OCI-LY3 (cell line): ENCODE measurements around the gene APOL2.
"Not testable (repeated sequence)": the region's sequence is repeated elsewhere in the genome, so short reads cannot be mapped to it uniquely, and the experiment has no call there.

Experiments used
- CTCF ChIP-seq: fragments of 200-600, 300-600 bp; sonication (generic); IDR thresholded peaks from 2 replicates; pipeline ENCODE4 v1.5.1; 2014; ENCODE audit warnings: antibody characterized with exemption, low read length, low read depth
- EZH2phosphoT487 ChIP-seq: fragments of 200-600 bp; shearing (Covaris generic); IDR thresholded peaks from 2 replicates; pipeline ENCODE4 v1.6.1; 2018; ENCODE audit warnings: antibody characterized with exemption, mixed run types, low read depth

GRCh38 chr22:36271231-36271630, 31.9 kb upstream of the APOL2 start:
- not testable (repeated sequence) for TF ChIP-seq CTCF, EZH2phosphoT487
